HG03175 (cell line): ENCODE results near the gene SPINK7.
"Not testable (repeated sequence)": the region's sequence is repeated elsewhere in the genome, so short reads cannot be mapped to it uniquely, and the experiment has no call there.

Source experiments
- ATAC-seq: cut with Tn5 transposase; IDR thresholded peaks from one replicate; pipeline ENCODE4 v1.9.1; 2021; ENCODE audit warnings: mild to moderate bottlenecking, moderate library complexity; ENCODE audit not compliant: unreplicated experiment

SPINK7 gene

DNA sequence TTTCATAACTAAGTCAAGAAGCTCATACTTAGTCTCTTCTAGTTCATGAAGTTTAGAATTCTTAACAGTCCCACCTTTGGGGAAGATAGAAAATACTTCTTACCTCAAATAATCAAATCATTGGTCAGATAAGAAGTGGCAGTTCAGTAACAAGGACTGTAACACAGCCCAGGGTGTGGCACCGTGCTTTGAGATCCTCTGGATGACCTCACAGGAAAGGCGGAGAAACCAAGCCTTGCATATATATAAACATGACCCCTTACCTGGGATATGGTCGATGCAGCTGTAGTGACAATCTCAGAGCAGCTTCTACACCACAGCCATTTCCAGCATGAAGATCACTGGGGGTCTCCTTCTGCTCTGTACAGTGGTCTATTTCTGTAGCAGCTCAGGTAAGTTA lies at the start of gene SPINK7:
Gene SPINK7, plus strand, starts transcription at position 271 of the 400 bp plus-strand sequence. Its CDS starts 61 bp downstream, at position 332.
- no peak for ATAC-seq

- ATAC-seq, result no peak
These were observed 44.3 kb upstream of the SPINK7 start for GRCh38 chr5:148267962-148268361.

GRCh38 chr5:148268566-148268965 lies 43.7 kb upstream of the SPINK7 start, which contains the start of gene SPINK13:
Gene SPINK13 (plus strand): TSS chr5:148268794. CDS start chr5:148270073, 1,279 bp downstream.
- ATAC-seq, result no peak

DNA sequence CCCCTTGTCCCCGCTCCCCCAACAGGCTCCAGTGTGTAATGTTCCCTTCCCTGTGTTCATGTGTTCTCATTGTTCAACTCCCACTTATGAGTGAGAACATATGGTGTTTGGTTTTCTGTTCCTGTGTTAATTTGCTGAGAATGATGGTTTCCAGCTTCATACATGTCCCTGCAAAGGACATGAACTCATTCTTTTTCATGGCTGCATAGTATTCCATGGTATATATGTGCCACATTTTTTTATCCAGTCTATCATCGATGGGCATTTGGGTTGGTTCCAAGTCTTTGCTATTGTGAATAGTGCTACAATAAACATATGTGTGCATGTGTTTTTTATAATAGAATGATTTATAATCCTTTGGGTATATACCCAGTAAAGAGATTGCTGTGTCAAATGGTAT lies 37.1 kb upstream of the SPINK7 start:
- not testable (repeated sequence) for ATAC-seq

DNA sequence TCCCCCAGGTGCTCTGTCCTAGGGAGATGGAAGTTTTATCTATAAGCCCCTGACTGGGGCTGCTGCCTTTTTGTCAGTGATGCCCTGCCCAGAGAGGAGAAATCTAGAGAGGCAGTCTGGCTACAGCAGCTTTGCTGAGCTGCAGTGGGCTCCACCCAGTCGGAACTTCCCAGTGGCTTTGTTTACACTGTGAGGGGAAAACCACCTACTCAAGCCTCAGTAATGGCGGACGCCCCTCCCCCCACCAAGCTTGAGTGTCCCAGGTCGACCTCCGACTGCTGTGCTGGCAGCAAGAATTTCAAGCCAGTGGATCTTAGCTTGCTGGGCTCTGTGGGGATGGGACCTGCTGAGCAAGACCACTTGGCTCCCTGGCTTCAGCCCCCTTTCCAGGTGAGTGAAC lies 31.3 kb upstream of the SPINK7 start:
- ATAC-seq, result not testable (repeated sequence)

DNA sequence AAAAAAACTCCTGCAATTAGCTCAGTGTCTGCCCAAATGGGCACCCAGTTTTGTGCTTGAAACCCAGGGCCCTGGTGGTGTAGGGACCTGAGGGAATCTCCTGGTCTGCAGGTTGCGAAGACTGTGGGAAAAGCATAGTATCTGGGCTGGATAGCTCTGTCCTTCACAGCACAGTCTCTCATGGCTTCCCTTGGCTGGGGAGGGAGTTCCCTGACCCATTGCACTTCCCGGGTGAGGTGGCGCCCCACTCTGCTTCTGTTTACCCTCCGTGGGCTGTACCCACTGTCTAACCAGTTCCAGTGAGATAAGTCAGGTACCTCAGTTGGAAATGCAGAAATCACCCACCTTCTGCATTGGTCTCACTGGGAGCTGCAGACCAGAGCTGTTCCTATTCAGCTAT lies 30.9 kb upstream of the SPINK7 start:
- ATAC-seq, result not testable (repeated sequence)

GRCh38 chr5:148290271-148291195 lies 21.7 kb upstream of the SPINK7 start:
- ATAC-seq, result peak; percentile 62

DNA sequence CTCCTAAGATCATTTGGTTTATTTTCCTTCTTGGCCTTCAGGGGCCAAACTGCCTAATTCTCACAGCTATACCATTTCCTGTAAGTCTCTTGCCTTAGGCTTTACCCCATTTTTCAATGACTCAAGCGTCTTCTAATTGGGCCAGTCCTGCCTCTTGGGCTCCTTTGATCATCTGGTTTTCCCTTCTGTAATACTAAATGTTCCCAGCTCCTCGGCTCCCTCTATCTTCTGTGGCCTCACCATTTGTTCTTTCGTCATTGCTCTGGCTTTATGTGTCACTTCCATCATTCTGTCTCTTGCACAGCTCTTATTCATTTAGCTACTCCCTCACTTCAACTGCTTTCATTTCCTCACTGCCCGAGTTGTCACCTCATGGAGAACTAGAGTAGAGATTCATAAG lies 14.5 kb upstream of the SPINK7 start:
- no peak for ATAC-seq

- no peak for ATAC-seq
These were observed 5.8 kb upstream of the SPINK7 start for GRCh38 chr5:148306446-148306845.

DNA sequence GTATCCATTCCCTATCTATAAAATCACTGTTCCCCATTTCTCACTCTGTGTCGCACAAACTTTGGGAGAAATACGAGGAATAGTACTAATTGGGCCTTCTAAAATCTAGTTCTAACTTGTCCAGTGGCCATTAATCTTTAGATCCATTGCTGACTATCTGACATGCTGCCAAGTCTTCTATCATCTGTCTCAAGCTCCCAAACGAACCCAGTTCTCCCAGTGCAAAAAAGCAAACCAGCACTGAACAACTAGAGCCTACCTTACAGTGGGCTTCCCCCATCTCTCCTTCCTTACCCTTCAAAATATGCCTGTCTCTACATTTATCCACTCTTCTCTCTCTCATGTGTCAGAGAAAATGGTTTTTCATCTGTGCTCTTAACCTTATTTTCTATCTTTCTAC lies 3.2 kb upstream of the SPINK7 start:
- ATAC-seq, result no peak

DNA sequence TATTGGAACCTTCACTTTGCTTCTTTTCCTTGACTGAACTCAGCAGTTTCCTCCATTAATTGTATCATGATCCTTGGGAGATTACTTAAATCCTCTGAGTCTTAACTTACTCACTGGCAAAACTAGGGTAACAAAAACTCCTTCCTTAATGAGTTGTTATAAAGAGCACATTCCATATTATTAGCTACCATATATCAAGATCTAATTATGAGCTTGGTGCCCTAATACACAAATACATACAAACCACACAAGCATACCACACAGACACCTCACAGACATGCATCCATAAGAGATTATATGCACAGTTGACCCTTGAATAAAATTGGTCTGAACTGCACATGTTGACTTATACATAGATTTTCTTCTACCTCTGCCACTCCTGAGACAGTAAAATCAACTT lies 2.5 kb upstream of the SPINK7 start:
- no peak for ATAC-seq

DNA sequence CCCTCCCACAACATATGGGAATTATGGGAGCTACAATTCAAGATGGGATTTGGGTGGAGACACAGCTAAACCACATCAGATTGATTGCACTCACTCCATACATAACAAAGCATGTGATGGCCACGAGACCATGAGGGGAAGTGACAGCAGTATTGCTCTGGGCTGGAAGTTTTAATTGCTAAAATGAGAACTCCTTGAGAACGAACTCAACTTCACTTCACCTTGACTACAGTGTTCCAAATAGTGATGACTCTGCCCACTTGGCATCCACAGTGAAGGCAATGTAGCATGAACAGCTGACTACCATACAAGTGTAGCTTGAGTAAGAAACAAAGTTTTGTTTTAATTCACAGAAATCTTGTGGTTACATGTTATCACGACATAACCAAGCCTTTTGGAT lies 739 bp upstream of the SPINK7 start:
- no peak for ATAC-seq

GRCh38 chr5:148314187-148314586 lies 2.0 kb downstream of the SPINK7 start:
- no peak for ATAC-seq

GRCh38 chr5:148314731-148315130 lies 2.5 kb downstream of the SPINK7 start:
- ATAC-seq, result no peak

DNA sequence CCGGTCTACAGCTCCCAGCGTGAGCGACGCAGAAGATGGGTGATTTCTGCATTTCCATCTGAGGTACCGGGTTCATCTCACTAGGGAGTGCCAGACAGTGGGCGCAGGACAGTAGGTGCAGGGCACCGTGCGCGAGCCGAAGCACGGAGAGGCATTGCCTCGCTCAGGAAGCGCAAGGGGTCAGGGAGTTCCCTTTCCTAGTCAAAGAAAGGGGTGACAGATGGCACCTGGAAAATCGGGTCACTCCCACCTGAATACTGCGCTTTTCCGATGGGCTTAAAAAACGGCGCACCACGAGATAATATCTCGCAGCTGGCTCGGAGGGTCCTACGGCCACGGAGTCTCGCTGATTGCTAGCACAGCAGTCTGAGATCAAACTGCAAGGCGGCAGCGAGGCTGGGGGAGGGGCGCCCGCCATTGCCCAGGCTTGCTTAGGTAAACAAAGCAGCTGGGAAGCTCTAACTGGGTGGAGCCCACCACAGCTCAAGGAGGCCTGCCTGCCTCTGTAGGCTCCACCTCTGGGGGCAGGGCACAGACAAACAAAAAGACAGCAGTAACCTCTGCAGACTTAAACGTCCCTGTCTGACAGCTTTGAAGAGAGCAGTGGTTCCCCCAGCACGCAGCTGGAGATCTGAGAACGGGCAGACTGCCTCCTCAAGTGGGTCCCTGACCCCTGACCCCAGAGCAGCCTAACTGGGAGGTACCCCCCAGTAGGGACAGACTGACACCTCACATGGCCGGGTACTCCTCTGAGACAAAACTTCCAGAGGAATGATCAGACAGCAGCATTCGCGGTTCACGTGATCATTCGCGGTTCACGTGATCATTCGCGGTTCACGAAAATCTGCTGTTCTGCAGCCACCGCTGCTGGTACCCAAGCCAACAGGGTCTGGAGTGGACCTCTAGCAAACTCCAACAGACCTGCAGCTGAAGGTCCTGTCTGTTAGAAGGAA lies 8.1 kb downstream of the SPINK7 start:
- not testable (repeated sequence) for ATAC-seq

DNA sequence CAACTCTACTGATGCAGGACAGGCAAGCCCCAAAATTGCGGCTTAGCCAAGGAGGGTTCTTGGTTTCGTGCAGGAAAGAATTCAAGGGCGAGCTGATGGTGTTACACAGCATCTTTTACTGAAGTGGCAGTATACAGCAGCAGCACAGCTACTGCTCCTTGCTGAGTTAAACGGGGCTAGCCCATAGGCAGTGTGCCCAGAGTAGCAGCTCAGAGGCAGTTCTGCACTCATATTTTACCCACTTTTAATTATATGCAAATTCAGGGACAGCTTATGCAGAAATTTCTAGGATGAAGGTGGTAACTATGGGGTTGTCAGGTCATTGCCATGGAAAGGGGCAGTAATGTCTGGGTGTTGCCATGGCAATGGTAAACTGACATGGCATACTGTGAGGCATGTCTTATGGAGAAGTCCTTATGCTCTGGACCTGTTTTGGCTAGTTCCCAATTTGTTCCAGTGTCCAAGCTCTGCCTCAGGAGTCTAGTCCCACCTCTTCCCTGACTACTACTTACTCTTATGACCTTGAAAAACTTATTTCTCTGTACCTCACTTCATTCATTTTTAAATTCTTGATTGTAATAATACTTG lies 21.1 kb downstream of the SPINK7 start:
- no peak for ATAC-seq

GRCh38 chr5:148335259-148335658 lies 23.0 kb downstream of the SPINK7 start, which contains the start of gene SPINK9:
Gene SPINK9 (plus strand): TSS chr5:148335559. CDS start chr5:148335614, 55 bp downstream.
- ATAC-seq, result no peak

DNA sequence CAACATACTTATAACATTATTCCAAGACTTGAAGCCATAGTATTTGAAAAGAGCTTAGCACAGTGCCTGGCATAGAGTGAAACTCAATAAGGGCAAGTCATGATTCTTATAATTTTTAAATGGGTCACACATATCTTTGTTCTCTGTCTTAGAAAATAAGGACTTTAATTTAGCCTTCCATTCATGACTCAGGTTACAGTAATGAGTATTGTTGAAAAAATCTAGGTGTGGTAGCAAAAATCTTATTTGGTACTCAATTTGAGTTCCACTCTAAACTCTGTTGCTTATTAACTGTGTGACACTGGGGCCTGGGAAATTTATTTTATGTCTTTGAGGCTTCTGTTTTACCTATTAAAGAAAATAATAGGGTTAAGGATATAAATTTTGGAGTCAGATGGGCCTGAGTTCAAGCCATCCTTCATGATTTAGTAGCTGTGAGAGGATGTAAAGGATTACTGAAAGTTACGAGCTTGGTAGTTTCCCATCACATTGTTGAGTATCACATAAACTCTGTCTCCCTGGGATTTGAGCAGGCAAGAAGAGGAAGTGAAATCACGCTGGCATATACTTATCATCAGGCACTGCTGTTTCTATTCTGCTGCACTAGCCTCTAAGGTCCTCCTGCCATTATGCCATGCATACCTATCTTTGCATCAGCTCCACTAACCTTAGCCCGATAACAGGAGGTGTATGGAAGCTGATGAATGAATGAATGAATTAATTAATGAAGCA lies 24.6 kb downstream of the SPINK7 start:
- peak; percentile 73 for ATAC-seq

GRCh38 chr5:148342371-148343045 lies 30.3 kb downstream of the SPINK7 start:
- ATAC-seq, result no peak

- ATAC-seq, result no peak
These were observed 30.8 kb downstream of the SPINK7 start for GRCh38 chr5:148343046-148343407.
